Prostate gland (tissue), 2 donors: Measurements from ENCODE around the gene ZSWIM3. TPM values are rescaled to one million over a fixed set of nuclear protein-coding genes. Genes with fewer than 3 reads are reported as not detected.
"Not testable (repeated sequence)": the region's sequence is repeated elsewhere in the genome, so short reads cannot be mapped to it uniquely, and the experiment has no call there.

Experiments
- DNase-seq: peaks from one replicate; pipeline ENCODE4 v3.0.0-alpha.2; 2019; ENCODE audit warnings: low spot score
- H3K27ac ChIP-seq, 2 donors: fragments of 200-600 bp; sonication (generic); 2 replicates each; pipeline ENCODE4 v1.5.1; 2017 to 2019
- H3K27me3 ChIP-seq: fragments of 200-600 bp; sonication (generic); replicated peaks from 2 replicates; pipeline ENCODE4 v1.5.1; 2019; ENCODE audit not compliant: insufficient read depth
- H3K36me3 ChIP-seq, 2 donors: fragments of 200-600 bp; sonication (generic); 1 replicate in 1 of 2; 2 replicates in 1 of 2; pipeline versions ENCODE4 v1.5.1 to v1.8.1; 2017 to 2019
- H3K4me1 ChIP-seq: fragments of 200-600 bp; sonication (generic); replicated peaks from 2 replicates; pipeline ENCODE4 v1.5.1; 2019
- H3K4me3 ChIP-seq, 2 donors: fragments of 200-600 bp; sonication (generic); 2 replicates each; pipeline ENCODE4 v1.5.1; 2017 to 2019
- H3K9me3 ChIP-seq: fragments of 200-600 bp; sonication (generic); 2 replicates; pipeline ENCODE4 v1.5.1; 2017
- POLR2A ChIP-seq: fragments of 450-650 bp; IDR thresholded peaks from one replicate; pipeline ENCODE4 v1.6.1; 2016; ENCODE audit warnings: antibody characterized with exemption, mild to moderate bottlenecking
- POLR2AphosphoS5 ChIP-seq: sonication (generic); formaldehyde crosslinking; IDR thresholded peaks from one replicate; pipeline ENCODE4 v1.6.1; 2017; ENCODE audit warnings: antibody characterized with exemption
- WGBS: methylation state at CpG from one replicate; pipeline ENCODE4 v1.1.5; 2018; 5-methylcytosine and 5-hydroxymethylcytosine counted together
- intact Hi-C: fragments of 100-400 bp; cut with DNase I; formaldehyde crosslinking; loops from one replicate; pipeline ENCODE4 v1.14.2; 2022
- total RNA-seq, 2 donors: library from RNA; depleted of rRNA; stranded (reverse); fragments of >200 nt; gene quantifications; one replicate each; pipeline ENCODE4 v1.1.0, GENCODE V29; 2016
- TF ChIP-seq, protein P1 (sequence below), 4 experiments: fragments of 200-600 bp in 2 of 4; fragments of 450-650 bp in 2 of 4; sonication (generic) in 2 of 4; IDR thresholded peaks; 1 replicate in 3 of 4; 2 replicates in 1 of 4; pipeline ENCODE4 v1.5.1; 2016 to 2019; ENCODE audit warnings: antibody characterized with exemption in 4 of 4, mild to moderate bottlenecking in 2 of 4, moderate library complexity in 2 of 4

ZSWIM3 gene
- total RNA-seq, 2 donors from 2014 or later = 4.3 to 11.9 TPM

DNA sequence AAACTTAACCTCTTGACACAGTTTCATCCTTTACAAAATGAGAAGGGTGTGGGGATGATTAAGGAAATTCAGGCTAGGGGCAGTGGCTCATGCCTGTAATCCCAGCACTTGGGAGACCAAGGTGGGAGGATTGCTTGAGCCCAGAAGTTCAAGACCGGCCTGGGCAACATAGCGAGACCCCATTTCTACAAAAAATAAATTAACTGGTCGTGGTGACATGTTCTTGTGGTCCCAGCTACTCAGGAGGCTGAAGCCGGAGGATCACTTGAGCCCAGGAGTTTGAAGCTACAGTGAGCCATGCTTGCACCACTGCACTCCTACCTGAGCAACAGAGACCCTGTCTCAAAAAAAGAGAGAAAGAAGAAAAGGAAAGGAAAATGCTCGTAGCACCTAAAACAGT lies 9.0 kb downstream of the ZSWIM3 start:
- H3K27ac ChIP-seq = no peak overlapping the region
- TF ChIP-seq POLR2AphosphoS5 (no peak), POLR2A (no peak)
- TF ChIP-seq, protein P1, sequence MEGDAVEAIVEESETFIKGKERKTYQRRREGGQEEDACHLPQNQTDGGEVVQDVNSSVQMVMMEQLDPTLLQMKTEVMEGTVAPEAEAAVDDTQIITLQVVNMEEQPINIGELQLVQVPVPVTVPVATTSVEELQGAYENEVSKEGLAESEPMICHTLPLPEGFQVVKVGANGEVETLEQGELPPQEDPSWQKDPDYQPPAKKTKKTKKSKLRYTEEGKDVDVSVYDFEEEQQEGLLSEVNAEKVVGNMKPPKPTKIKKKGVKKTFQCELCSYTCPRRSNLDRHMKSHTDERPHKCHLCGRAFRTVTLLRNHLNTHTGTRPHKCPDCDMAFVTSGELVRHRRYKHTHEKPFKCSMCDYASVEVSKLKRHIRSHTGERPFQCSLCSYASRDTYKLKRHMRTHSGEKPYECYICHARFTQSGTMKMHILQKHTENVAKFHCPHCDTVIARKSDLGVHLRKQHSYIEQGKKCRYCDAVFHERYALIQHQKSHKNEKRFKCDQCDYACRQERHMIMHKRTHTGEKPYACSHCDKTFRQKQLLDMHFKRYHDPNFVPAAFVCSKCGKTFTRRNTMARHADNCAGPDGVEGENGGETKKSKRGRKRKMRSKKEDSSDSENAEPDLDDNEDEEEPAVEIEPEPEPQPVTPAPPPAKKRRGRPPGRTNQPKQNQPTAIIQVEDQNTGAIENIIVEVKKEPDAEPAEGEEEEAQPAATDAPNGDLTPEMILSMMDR (IDR thresholded peaks at IDR 0.05) = no peak
- H3K36me3 ChIP-seq = no peaks in the 10 kb centered on the region
- no peaks in the 10 kb centered on the region for H3K9me3 ChIP-seq
- H3K4me1 ChIP-seq = no peaks in the 10 kb centered on the region
- H3K4me3 ChIP-seq = no peak overlapping the region
- 94% methylated on average over 5 of the region's 5 CpGs for WGBS
- intact Hi-C loops = no loop called here
- no peak for DNase-seq
- H3K27me3 ChIP-seq = no peaks in the 10 kb centered on the region

- H3K27ac ChIP-seq = no peak overlapping the region
- intact Hi-C loops = no loop called here
- 84% methylated on average over 6 of the region's 6 CpGs for WGBS
- TF ChIP-seq, protein P1 (IDR thresholded peaks at IDR 0.05) = no peak
- H3K27me3 ChIP-seq = no peaks in the 10 kb centered on the region
- no peaks in the 10 kb centered on the region for H3K36me3 ChIP-seq
- no peaks in the 10 kb centered on the region for H3K9me3 ChIP-seq
- no peak for DNase-seq
- H3K4me3 ChIP-seq = no peak overlapping the region
- no peaks in the 10 kb centered on the region for H3K4me1 ChIP-seq
These were observed 9.9 kb downstream of the ZSWIM3 start for GRCh38 chr20:45867136-45867818.

DNA sequence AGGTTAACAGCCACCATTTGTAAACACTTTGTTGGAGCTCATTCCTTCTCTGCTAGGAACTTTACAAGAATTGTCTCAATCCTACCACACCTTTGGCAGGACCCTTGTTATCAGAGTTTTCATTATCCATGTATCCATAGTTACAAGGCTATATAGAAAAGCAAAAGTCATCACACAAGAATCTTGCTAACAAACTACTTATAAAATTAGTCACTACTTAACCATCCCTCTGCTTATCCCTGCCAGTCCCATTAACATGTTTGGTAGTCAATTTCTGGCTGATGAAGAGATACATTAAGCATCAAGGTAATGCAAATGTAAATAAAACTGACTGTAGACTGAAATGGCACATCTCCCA lies 10.4 kb downstream of the ZSWIM3 start:
- Histone ChIP-seq H3K27ac (no peak overlapping the region), H3K27me3 (no peaks in the 10 kb centered on the region), H3K36me3 (no peaks in the 10 kb centered on the region), H3K4me3 (no peak overlapping the region), H3K9me3 (no peaks in the 10 kb centered on the region), H3K4me1 (no peaks in the 10 kb centered on the region)
- no peak for DNase-seq
- intact Hi-C loops = no loop called here
- TF ChIP-seq, protein P1 (IDR thresholded peaks at IDR 0.05) = no peak

- TF ChIP-seq POLR2AphosphoS5 = no peak
- TF ChIP-seq POLR2A = no peak
- TF ChIP-seq, protein P1 (IDR thresholded peaks at IDR 0.05) = no peak
- peaks cover 0 to 2% of the 10 kb centered on the region in 2 donors for H3K36me3 ChIP-seq
- DNase-seq = no peak
- intact Hi-C loops = no loop called here
- H3K4me3 ChIP-seq = no peak overlapping the region
- no peaks in the 10 kb centered on the region for H3K4me1 ChIP-seq
- H3K27me3 ChIP-seq = no peaks in the 10 kb centered on the region
- 72% methylated on average over 4 of the region's 4 CpGs for WGBS
- no peaks in the 10 kb centered on the region for H3K9me3 ChIP-seq
- H3K27ac ChIP-seq = no peak overlapping the region
These were observed 15.2 kb downstream of the ZSWIM3 start for GRCh38 chr20:45872626-45873025.

DNA sequence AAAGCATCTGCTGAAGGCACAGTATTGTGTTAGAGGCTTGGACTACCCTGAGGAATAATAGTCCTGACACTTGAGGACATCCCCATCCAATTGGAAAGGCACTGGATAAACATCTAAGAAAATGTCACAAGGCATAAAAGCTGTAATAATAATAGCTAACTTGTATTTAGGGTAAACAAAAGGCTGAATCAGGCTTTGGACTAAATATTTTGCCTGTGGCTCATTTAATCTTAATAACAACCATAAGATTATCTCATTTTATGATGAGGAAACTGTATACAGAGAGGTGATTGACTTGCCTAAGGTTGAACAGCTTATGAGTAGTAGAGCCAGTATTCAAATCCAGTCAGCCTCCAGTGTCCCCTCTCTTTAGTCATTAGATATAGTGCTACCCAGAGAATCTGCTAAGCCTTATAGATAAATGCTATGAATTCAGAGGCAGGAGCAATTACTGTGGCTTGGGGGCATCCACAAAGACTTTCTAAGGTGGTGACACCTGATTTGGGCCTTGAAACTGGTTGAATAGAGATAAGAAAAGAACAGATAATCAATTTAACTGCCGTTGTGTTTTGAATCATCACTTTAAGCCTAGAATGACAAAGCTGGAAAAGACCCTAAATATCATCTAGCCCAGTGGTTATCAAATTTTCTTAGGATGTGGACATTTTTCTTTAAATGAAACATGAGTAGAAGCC lies 16.1 kb downstream of the ZSWIM3 start:
- Histone ChIP-seq H3K36me3 (peaks cover 0 to 2% of the 10 kb centered on the region in 2 donors), H3K4me1 (no peaks in the 10 kb centered on the region), H3K4me3 (no peak overlapping the region), H3K27me3 (no peaks in the 10 kb centered on the region), H3K9me3 (no peaks in the 10 kb centered on the region), H3K27ac (no peak overlapping the region)
- no peak for TF ChIP-seq POLR2AphosphoS5
- TF ChIP-seq, protein P1 (IDR thresholded peaks at IDR 0.05) = no peak
- DNase-seq = no peak
- intact Hi-C loops = no loop called here
- WGBS = 85% methylated on average over 1 of the region's 1 CpG

DNA sequence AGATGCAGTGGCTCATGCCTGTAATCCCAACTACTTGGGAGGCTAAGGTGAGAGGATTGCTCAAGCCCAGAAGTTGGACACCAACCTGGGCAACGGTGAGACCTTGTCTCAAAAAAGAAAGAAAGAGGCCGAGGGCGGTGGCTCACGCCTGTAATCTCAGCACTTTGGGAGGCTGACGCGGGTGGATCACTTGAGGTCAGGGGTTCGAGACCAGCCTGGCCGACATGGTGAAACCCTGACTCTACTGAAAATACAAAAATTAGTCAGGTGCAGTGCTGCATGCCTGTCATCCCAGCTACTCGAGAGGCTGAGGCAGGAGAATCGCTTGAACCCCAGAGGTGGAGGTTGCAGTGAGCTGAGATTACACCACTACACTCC lies 16.7 kb downstream of the ZSWIM3 start:
- H3K36me3 ChIP-seq, intact Hi-C loops, H3K9me3 ChIP-seq, H3K27me3 ChIP-seq, H3K27ac ChIP-seq, H3K4me3 ChIP-seq, DNase-seq, H3K4me1 ChIP-seq: not testable (repeated sequence)
- 96% methylated on average over 10 of the region's 10 CpGs for WGBS
